ENCODE data around the gene PTTG1IP2. TPM values are rescaled to one million over a fixed set of nuclear protein-coding genes. Genes with fewer than 3 reads are reported as not detected.

PTTG1IP2 gene
- total RNA-seq, 2 donors from 2014 or later = not detected

DNA sequence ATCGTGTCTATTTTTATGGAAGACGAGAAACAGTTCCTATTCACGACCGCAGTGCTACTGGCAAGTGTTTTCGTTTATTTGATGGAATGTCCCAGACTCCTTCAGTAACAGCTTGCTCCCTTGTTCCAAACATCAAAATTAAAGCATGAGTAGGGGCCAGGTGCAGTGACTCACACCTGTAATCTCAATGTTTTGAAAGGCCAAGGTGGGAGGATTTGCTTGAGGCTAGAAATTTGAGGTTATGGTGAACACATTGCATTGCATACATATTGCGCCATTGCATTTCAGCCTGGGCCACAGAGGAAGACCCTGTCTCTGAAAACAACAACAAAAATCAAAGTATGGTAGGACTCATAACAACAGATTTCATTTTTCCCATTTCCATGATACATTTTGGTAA lies 22.8 kb downstream of the PTTG1IP2 start:
- no peak overlapping the region for H3K4me3 Mint-ChIP-seq
- H3K27me3 Mint-ChIP-seq = no peaks in the 10 kb centered on the region
- H3K36me3 Mint-ChIP-seq (ENCODE audit: low read depth) = no peaks in the 10 kb centered on the region
- H3K9me3 ChIP-seq (ENCODE audit: control insufficient read depth, low read length, poor library complexity, severe bottlenecking) = no peaks in the 10 kb centered on the region
- DNase-seq (no peak), ATAC-seq (no peak)
- no peak overlapping the region for H3K27ac Mint-ChIP-seq
- H3K4me1 Mint-ChIP-seq = no peaks in the 10 kb centered on the region

DNA sequence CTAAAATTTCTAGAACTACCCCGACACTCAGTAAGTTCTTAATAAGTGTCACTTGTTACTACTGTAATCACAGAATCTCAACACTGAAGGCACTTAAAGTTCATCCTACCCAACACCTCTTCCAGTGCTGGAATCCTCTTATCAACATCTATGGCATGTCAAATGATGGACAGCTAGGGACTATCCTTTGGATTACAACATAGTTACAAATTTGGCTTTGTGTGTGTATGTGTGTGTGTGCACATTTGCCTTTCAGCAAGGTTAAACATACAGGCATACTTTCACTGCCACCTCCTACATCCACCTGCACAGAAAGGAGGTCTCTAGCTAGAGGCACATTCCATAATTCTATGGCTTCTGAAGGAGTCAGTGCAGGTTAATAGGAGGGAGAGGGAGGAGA lies 25.8 kb downstream of the PTTG1IP2 start:
- Mint-ChIP-seq H3K27ac (no peak overlapping the region), H3K4me1 (no peaks in the 10 kb centered on the region), H3K4me3 (no peak overlapping the region), H3K36me3 (ENCODE audit: low read depth) (no peaks in the 10 kb centered on the region), H3K27me3 (peaks cover 6% of the 10 kb centered on the region)
- no peak for ATAC-seq
- no peaks in the 10 kb centered on the region for H3K9me3 ChIP-seq (ENCODE audit: control insufficient read depth, low read length, poor library complexity, severe bottlenecking)
- no peak for DNase-seq

DNA sequence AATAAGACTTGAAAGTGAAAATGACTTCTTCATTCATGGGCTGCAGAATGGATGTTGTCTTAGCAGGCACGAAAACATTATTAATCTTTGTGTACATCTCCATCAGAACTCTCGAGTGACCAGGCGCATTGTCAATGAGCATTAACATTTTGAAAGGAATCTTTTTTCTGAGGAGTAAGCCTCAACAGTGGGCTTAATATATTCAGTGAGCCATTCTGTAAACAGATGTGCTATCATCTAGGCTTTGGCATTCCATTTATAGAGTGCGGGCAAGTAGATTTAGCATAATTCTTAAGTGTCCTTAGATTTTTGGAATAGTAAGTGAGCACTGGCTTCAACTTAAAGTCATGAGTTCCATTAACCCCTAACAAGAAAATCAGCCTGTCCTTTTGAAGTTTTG lies 33.1 kb downstream of the PTTG1IP2 start:
- no peak overlapping the region for H3K4me3 Mint-ChIP-seq
- DNase-seq (no peak), ATAC-seq (no peak)
- peaks cover 15% of the 10 kb centered on the region for H3K27me3 Mint-ChIP-seq
- no peaks in the 10 kb centered on the region for H3K9me3 ChIP-seq (ENCODE audit: control insufficient read depth, low read length, poor library complexity, severe bottlenecking)
- no peak overlapping the region for H3K27ac Mint-ChIP-seq
- H3K36me3 Mint-ChIP-seq (ENCODE audit: low read depth) = no peaks in the 10 kb centered on the region
- no peaks in the 10 kb centered on the region for H3K4me1 Mint-ChIP-seq

DNA sequence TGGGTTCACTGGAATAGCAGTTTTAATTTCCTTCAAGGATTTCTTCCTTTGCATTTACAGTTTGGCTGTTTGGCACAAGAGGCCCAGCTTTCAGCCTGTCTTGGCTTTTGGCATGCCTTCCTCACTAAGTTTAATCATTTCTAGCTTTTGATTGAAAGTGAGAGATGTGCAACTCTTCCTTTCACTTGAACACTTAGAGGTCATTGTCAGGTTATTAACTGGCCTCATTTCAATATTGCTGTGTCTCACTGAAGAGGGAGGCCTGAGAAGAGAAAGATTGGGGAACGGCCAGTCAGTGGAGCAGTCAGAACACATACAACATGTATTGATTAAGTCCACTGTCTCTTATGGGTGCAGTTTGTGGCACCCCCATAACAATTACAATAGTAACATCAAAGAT lies 33.9 kb downstream of the PTTG1IP2 start:
- H3K9me3 ChIP-seq (ENCODE audit: control insufficient read depth, low read length, poor library complexity, severe bottlenecking) = no peaks in the 10 kb centered on the region
- Mint-ChIP-seq H3K27me3 (peaks cover 9% of the 10 kb centered on the region), H3K27ac (no peak overlapping the region), H3K4me3 (no peak overlapping the region), H3K36me3 (ENCODE audit: low read depth) (peaks cover 2% of the 10 kb centered on the region), H3K4me1 (no peaks in the 10 kb centered on the region)
- no peak for DNase-seq
- no peak for ATAC-seq

DNA sequence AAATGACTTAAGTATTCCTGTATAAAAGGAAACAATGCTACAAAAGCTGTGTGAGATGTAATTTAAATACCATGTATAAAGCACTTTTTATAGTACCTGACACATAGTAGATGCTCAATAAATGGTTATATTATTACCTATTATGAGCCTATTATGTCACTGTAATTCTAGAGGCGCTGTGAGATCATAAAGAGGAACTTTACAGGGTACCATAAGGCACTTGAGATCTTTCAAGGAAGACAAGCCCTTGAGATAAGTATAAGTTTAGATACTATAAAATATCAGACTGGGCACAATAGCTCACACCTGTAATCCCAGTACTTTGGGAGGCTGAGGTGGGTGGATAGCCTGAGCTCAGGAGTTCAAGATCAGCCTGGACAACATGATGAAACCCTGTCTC lies 38.3 kb downstream of the PTTG1IP2 start:
- no peaks in the 10 kb centered on the region for H3K9me3 ChIP-seq (ENCODE audit: control insufficient read depth, low read length, poor library complexity, severe bottlenecking)
- H3K4me3 Mint-ChIP-seq = no peak overlapping the region
- peaks cover 2% of the 10 kb centered on the region for H3K36me3 Mint-ChIP-seq (ENCODE audit: low read depth)
- H3K27ac Mint-ChIP-seq = no peak overlapping the region
- no peaks in the 10 kb centered on the region for H3K4me1 Mint-ChIP-seq
- DNase-seq = no peak
- H3K27me3 Mint-ChIP-seq = peaks cover 20% of the 10 kb centered on the region
- ATAC-seq = no peak

DNA sequence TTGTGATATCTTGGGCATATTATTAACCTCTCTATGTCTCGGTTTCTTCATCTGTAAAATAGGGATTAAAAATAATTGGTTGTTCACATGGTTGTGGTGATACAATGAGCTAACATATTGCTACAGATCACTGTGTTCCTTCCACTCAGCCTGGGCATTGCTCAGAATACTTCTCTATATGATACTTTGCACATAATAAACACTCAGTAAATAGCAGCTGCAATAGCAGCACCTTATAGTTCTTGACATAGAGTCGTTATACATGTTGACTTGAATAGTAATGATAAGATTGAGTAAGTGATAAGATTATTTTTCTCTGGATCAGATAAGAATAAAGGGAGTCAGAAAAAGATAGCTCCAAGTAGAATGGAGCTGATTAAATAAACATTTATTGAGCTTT lies 42.3 kb downstream of the PTTG1IP2 start:
- peaks cover 2% of the 10 kb centered on the region for H3K36me3 Mint-ChIP-seq (ENCODE audit: low read depth)
- ATAC-seq = no peak
- no peak overlapping the region for H3K27ac Mint-ChIP-seq
- H3K4me3 Mint-ChIP-seq = no peak overlapping the region
- H3K9me3 ChIP-seq (ENCODE audit: control insufficient read depth, low read length, poor library complexity, severe bottlenecking) = no peaks in the 10 kb centered on the region
- H3K4me1 Mint-ChIP-seq = no peaks in the 10 kb centered on the region
- peaks cover 11% of the 10 kb centered on the region for H3K27me3 Mint-ChIP-seq
- DNase-seq = no peak

DNA sequence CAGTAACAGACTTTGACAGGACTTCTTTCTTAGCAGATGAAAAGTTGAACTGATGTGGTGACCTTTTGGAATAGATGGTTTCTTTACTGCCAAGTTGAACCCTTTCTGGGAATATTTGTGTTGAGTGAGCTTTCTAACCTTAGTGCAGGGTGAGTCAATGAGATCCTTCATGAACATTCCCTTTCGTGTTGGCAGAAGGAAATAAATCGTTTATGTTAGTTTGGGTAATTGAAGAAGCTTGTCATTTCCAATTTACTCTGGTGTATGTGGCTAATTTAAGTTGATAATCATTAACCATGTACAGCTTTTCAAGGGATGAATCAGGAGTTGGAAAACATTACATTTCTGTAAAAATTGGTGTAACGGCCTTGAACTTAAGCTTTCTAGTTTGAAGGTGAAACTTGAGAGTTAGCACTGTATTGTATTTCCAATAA lies 43.4 kb downstream of the PTTG1IP2 start:
- H3K27ac Mint-ChIP-seq = no peak overlapping the region
- peaks cover 16% of the 10 kb centered on the region for H3K27me3 Mint-ChIP-seq
- ATAC-seq (no peak), DNase-seq (no peak)
- H3K4me3 Mint-ChIP-seq = no peak overlapping the region
- peaks cover 2% of the 10 kb centered on the region for H3K4me1 Mint-ChIP-seq
- H3K36me3 Mint-ChIP-seq (ENCODE audit: low read depth) = peaks cover 2% of the 10 kb centered on the region
- H3K9me3 ChIP-seq (ENCODE audit: control insufficient read depth, low read length, poor library complexity, severe bottlenecking) = no peaks in the 10 kb centered on the region

DNA sequence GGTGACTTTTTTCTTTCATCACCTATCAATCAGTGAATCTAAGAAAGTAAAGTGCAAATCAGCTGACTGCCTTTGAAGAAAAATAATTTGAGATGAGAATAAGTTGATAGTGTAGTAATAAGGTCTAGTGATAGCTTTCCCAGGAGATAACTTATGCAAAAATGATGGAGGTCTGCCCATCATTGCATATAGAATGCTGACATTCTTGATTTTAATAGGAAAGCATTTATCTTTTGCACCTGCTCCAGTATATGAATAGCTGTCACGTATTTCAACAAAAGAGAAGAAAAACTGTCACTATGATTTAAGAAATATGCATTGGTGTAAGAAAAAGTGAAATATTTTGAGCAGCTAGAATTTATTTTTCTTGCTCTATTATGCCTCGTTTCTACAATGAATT lies 46.8 kb downstream of the PTTG1IP2 start:
- Mint-ChIP-seq H3K27me3 (peaks cover 12% of the 10 kb centered on the region), H3K27ac (no peak overlapping the region), H3K4me1 (peaks cover 2% of the 10 kb centered on the region), H3K4me3 (no peak overlapping the region), H3K36me3 (ENCODE audit: low read depth) (no peaks in the 10 kb centered on the region)
- no peaks in the 10 kb centered on the region for H3K9me3 ChIP-seq (ENCODE audit: control insufficient read depth, low read length, poor library complexity, severe bottlenecking)
- no peak for DNase-seq
- ATAC-seq = no peak

DNA sequence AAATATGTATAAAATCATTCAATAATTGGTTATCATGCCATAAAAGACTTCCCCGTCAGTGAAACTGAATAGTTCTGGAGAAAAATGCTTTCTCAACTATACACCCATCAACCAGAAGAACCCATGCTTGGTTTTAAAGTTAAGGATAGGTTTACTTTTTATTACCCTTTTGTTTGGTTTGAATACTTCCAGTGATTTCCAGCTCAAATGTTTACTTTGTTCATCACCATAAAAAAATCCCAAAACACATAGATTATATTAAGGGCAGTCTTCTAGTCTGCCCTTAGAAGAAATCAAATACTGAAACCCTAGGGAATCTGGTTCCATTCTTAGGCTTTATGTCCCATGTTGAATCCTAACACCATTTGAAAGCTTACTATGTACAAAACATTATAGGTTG lies 49.2 kb downstream of the PTTG1IP2 start:
- no peaks in the 10 kb centered on the region for H3K9me3 ChIP-seq (ENCODE audit: control insufficient read depth, low read length, poor library complexity, severe bottlenecking)
- H3K27ac Mint-ChIP-seq = no peak overlapping the region
- ATAC-seq (no peak), DNase-seq (no peak)
- peaks cover 5% of the 10 kb centered on the region for H3K27me3 Mint-ChIP-seq
- H3K36me3 Mint-ChIP-seq (ENCODE audit: low read depth) = no peaks in the 10 kb centered on the region
- H3K4me1 Mint-ChIP-seq = peaks cover 2% of the 10 kb centered on the region
- H3K4me3 Mint-ChIP-seq = no peak overlapping the region

DNA sequence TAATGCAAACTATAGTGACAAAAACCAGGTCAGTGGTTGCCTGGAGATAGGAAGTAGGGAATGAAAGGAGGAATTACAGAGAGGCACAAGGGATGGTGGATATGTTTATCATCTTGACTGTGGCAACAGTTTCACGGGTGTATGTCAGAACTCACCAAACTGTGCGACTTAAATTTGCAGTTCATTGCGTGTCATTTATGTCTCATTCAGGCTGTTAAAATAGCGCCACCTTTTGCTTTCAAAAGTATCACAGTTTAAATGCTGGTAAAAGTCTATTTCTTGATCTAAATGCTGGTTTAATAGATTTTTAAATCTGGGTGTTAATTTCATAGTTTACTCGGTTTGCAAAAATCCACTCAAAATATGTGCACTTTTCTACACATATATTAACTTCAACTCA lies 51.0 kb downstream of the PTTG1IP2 start:
- Mint-ChIP-seq H3K27ac (no peak overlapping the region), H3K36me3 (ENCODE audit: low read depth) (no peaks in the 10 kb centered on the region), H3K4me3 (no peak overlapping the region), H3K4me1 (peaks cover 2% of the 10 kb centered on the region), H3K27me3 (peaks cover 5% of the 10 kb centered on the region)
- ATAC-seq (no peak), DNase-seq (no peak)
- no peaks in the 10 kb centered on the region for H3K9me3 ChIP-seq (ENCODE audit: control insufficient read depth, low read length, poor library complexity, severe bottlenecking)

DNA sequence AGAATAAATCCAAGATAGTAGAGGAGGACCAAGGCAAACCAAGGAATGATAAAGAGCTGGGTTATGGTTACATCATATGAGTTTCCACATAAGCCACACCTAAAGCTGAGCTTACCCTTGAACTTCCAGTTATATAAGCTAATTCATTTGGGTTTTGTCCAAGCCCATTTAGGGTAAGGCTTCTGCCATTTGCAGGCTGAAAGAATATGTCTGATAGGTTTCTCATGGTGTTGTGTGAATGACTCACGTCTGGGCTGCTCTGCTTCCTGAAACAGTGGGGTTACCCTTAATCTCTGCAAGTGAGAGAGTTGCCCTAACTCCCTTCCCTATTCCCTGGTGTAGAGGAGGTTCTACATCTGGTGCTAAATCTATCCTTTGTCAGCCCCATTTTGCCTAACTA lies 60.8 kb downstream of the PTTG1IP2 start:
- Mint-ChIP-seq H3K4me3 (no peak overlapping the region), H3K27ac (no peak overlapping the region), H3K27me3 (peaks cover 18% of the 10 kb centered on the region), H3K4me1 (no peaks in the 10 kb centered on the region), H3K36me3 (ENCODE audit: low read depth) (no peaks in the 10 kb centered on the region)
- ATAC-seq = no peak
- DNase-seq = no peak
- no peaks in the 10 kb centered on the region for H3K9me3 ChIP-seq (ENCODE audit: control insufficient read depth, low read length, poor library complexity, severe bottlenecking)

DNA sequence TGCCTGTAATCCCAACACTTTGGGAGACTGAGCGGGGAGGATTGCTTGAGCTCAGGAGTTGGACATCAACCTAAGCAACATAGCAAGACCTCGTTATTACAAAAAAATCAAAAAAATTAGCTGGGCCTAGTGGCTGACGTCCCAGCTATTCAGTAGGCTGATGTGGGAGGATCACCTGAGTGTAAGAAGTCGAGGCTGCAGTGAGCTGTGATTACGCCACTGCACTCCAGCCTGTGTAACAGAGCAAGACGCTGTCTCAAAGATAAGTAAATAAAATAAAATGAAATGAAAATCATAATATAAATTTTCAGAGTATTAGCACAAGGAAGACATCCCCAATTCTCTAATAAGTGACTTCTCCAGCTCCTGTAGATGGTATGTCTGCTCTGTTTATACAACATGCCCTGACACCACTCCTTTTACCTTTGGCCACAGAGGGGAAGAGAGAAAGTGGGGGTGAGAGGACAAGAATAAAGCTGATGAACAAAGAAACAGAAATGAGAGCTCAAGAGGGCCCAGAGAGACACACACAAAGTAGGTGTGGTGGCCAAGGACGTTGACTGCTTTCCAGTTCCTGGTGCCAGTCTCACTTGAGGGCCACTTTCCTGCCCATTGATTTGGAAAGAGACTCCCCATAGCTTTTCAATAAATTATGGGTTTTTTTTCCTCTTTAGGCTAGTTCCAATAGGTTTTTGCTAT lies 62.9 kb downstream of the PTTG1IP2 start:
- Mint-ChIP-seq H3K4me1 (no peaks in the 10 kb centered on the region), H3K27ac (no peak overlapping the region), H3K27me3 (peaks cover 18% of the 10 kb centered on the region), H3K4me3 (no peak overlapping the region), H3K36me3 (ENCODE audit: low read depth) (no peaks in the 10 kb centered on the region)
- ATAC-seq (no peak), DNase-seq (no peak)
- H3K9me3 ChIP-seq (ENCODE audit: control insufficient read depth, low read length, poor library complexity, severe bottlenecking) = no peaks in the 10 kb centered on the region

DNA sequence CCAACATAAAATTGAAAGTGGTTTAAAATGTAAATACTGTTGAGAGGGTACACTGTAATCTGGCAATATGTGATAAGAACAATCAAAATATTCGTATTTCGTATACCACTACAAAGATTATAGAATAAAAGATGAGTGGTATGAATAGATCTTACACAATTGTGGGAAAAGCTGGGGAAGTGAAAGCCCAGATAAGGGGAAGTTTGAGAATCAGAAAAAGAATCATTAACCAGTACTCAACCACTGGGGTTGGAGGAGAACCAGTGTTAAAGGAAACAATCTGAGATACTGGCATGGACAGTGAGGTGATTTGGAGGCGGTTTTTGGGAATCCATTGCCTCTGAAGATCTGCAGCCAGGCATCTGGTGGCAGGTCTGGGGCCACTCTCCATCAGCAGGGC lies 67.0 kb downstream of the PTTG1IP2 start:
- H3K4me3 Mint-ChIP-seq = no peak overlapping the region
- H3K9me3 ChIP-seq (ENCODE audit: control insufficient read depth, low read length, poor library complexity, severe bottlenecking) = no peaks in the 10 kb centered on the region
- peaks cover 16% of the 10 kb centered on the region for H3K27me3 Mint-ChIP-seq
- no peak overlapping the region for H3K27ac Mint-ChIP-seq
- H3K36me3 Mint-ChIP-seq (ENCODE audit: low read depth) = no peaks in the 10 kb centered on the region
- DNase-seq = no peak
- no peaks in the 10 kb centered on the region for H3K4me1 Mint-ChIP-seq
- ATAC-seq = no peak

DNA sequence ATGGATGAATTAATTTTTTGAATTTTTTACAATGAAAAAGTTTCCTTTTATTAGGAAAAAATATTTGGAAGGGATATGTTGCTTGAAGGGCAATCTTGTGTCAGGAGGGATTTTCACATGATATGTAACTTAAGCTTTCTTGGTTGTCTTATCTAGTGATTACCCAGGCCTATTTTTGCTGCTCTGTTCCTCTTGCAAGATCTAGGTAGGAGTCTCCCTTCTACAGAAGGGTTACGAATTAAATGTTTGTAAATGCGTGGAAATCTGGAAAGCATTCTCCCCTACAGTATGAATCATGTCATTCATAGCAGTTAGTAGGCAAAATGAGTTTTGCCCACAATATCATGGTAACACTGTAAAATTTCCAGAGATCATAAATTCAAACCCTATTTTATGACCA lies 69.0 kb downstream of the PTTG1IP2 start:
- H3K9me3 ChIP-seq (ENCODE audit: control insufficient read depth, low read length, poor library complexity, severe bottlenecking) = no peaks in the 10 kb centered on the region
- Mint-ChIP-seq H3K36me3 (ENCODE audit: low read depth) (no peaks in the 10 kb centered on the region), H3K4me1 (no peaks in the 10 kb centered on the region), H3K27ac (no peak overlapping the region), H3K4me3 (no peak overlapping the region), H3K27me3 (peaks cover 15% of the 10 kb centered on the region)
- ATAC-seq = no peak
- DNase-seq = no peak
